IPS-NIHi7 (cell line): ENCODE measurements around the gene MMP7.

ENCODE experiments used
- DNase-seq: peaks from one replicate; pipeline ENCODE4 v3.0.0; 2012; ENCODE audit warnings: mixed read lengths; ENCODE audit errors: extremely low spot score

MMP7 gene, protein sequence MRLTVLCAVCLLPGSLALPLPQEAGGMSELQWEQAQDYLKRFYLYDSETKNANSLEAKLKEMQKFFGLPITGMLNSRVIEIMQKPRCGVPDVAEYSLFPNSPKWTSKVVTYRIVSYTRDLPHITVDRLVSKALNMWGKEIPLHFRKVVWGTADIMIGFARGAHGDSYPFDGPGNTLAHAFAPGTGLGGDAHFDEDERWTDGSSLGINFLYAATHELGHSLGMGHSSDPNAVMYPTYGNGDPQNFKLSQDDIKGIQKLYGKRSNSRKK

GRCh38 chr11:102530558-102530957 is at the start of gene MMP7:
Gene MMP7 (minus strand): TSS chr11:102530747. CDS start chr11:102530700, 47 bp downstream.
- DNase-seq: peak; percentile 19

DNA sequence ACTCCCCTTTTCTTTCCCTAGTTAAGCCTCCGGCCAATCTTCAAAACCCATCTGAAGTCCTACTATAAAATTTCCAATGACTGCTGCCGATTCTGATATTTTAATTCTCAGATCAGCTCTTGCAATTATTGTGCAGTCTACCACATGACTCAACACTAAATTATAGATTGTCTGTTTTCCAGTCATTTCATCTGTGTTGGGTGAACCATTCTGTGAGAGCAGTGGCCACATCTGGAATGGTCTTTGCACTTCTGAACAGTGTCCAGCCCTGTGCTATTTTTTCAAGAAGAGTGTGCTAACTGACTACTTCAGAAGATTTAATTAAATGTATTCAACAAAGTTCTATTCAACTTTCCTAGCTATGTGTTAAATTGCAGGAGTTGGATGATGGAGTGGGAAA is 47.2 kb upstream of the MMP7 start:
- DNase-seq: no peak

- DNase-seq: no peak
These were observed 46.6 kb upstream of the MMP7 start for GRCh38 chr11:102577182-102577581.

GRCh38 chr11:102576350-102576749 is 45.8 kb upstream of the MMP7 start:
- DNase-seq: no peak

DNA sequence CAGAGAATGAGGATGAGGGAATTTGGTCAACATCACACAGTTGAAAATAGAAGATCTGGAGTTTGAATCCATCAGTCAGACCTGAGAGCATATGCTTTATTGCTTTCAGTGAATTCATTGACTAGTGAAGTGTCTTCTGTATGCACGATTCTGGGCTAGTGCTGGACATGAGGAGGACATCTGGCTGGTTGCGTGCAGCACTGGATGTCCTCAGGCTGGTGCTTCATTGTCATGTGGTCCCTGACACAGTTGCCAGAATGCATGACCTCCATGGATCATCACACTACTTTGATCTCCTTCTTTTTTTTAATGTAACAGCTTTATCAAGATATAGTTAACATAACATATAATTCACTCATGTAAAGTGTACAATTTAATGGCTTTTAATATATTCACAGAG is 44.5 kb upstream of the MMP7 start:
- DNase-seq: no peak

GRCh38 chr11:102573851-102574250 is 43.3 kb upstream of the MMP7 start:
- DNase-seq: no peak

GRCh38 chr11:102572554-102573220 is 42.1 kb upstream of the MMP7 start:
- no peak for DNase-seq

- DNase-seq: no peak
These were observed 38.3 kb upstream of the MMP7 start for GRCh38 chr11:102568851-102569250.

GRCh38 chr11:102566112-102566511 is 35.6 kb upstream of the MMP7 start:
- no peak for DNase-seq

DNA sequence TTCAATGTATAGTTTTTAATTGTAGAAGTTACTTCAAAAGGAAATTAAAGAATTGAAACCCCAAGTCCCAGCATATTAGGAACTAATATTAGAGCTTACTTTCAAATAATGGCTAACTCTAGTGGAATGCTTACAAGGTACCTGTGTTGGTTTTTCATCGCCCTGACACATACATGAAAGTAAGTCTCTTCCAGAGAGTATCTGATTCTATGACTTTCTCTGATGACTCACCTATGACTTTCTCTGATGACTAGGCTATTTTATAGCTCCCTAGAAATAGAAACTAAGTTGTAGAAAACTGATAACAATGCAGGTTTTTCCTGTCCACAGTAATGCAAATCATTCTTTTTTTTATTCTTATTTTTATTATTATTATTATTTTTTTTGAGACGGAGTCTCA is 33.6 kb upstream of the MMP7 start:
- DNase-seq: no peak

DNA sequence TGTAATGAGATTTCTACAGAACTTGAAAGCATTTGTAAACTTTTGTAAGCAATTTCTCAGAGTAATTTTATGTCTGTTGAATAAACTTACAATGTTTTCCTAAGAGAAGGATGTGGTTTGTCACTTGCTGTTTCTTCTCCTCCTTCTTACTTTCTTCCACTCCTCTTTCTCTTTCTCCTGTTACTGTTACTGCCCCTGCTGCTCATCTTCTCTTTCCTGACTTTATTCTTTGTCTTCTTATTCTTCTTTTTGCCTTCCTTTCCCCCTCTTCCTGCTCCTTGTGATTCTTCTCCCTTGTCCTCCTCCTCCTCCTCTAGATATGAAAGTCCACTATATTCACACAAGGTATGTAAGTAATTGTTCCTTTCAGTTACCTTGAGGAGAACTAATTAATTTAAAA is 31.1 kb upstream of the MMP7 start:
- DNase-seq: no peak

DNA sequence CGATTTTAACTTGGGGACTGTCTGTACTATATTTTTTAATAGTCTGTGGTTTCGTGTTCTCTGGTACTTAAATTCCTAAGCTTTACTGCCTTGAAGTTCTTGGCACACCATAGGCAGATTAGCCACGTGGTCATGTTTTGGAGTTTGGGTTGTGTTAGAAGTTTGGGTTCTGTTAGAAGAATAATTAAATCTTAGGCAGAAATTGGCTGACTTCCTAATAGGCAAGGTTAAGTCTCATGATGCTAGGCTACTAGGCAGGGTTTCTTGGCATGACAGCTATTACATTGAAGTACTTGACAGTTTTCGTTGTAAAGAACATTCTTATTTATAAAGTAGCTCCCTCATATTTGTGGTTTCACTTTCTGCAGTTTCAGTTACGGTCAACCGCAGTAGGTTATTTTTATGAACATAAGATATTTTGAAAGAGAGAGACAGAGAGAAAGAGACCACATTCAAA is 30.0 kb upstream of the MMP7 start:
- no peak for DNase-seq

GRCh38 chr11:102559839-102560238 is 29.3 kb upstream of the MMP7 start:
- no peak for DNase-seq

DNA sequence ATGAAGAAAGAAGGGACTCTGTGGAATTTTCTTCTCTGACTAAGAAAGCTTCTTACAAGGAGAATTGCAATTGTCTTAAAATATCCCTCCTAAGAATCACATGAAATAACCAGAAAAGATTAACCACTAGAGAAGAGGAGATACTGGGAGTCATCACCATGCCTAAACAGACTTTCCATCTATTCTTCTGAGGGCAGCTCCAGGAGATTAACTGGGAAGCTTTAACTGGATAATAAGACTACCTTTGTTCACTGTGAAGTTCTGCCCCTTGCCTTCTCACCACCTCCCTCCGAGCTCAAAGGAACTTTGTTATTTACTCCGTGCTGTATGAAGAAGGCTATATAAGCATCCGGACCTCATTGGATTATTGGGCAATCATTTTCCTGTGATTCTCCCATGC is 24.5 kb upstream of the MMP7 start:
- DNase-seq: no peak

- DNase-seq: no peak
These were observed 23.3 kb upstream of the MMP7 start for GRCh38 chr11:102553835-102554282.

GRCh38 chr11:102552447-102553194 is 22.1 kb upstream of the MMP7 start:
- DNase-seq: no peak

DNA sequence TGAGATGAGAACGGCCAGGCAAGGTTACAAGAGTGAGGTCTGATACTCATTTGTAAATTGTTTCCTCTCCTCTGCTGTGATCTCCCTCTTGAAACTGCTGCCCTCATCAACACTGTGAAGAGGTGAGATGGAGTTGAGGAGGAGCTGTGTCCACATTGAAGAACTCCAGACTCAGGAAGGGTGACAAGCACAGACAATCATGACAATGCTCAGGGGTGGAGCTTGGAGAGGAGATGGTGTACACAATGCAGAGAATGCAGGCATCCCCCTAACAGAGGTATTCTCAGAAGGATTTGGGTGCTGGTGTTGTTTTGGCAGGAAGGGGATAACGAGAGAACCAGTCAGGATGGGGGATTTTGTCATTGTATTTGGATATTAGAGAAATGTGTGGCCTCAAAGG is 21.5 kb upstream of the MMP7 start:
- DNase-seq: no peak

DNA sequence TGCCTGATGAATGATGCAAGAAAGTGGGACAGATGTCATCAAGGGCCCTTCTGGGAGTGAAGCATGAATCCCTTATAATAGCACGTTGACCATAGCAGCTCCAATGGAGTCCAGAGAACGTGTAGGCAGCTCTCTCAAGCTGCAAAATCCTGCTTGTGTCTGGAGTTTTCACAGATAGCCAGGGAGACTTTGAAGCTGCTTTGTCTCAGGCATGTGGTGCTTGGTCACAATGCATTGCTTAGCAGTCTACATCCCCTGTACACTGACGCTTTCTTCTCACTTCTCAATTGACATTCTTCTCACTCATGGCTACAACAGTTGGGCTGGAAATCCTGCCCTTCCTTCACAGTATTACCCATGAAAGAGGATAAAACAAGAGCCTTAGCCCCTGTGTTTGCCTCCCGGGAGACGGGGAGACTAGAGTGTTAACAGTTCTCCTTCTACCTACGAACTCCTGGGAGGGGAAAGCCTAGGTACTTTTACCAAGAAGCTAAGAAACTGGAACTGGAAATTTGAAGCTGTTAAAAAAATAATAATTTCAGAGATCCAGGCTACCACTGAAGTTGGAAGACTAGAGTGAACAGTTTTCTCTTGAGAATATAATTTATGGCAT is 20.7 kb upstream of the MMP7 start:
- DNase-seq: no peak

DNA sequence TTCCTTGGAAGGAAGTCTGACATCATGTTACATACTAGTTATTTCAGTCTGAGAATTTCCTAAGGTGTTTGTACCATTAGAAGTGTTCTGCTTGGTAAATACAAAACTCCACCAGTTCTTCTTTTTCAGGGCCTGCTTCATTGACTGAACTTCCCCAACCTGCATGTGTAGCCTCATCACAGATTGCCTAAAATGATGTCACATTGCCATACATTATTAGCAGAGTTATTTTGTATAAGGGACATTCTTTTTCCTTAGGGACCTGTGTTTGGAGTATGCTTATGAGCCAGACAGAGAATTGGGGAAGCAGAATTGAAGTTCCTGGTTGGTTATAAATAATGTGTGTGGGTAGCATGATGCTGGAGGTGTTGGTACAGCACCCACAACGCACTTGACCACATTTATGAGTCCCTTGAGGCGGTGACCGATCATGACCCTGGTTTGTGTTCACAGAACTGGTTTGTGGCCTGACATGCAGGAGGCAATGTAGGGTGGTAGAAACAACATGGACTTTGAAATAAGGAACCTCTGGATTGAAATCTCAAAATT is 16.4 kb upstream of the MMP7 start:
- DNase-seq: no peak

DNA sequence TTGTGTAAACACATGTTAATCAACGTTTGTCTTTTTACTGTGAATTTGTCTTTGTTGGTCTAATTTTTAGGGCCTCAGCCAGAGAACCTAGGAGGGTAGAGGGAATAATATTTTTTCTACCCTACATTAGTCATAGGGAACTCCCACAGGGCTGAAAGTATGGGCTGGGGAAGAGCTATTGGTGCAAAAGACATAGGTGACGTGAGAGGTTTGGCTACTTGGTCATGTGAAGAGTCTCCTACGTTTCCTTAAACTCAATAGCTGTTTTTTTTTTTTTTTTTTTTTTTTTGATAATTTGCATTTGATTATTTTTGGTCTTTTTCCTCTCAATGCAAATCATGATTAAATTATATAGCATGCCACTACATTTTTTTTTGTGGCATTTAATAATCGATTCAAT is 15.9 kb upstream of the MMP7 start:
- DNase-seq: no peak

- no peak for DNase-seq
These were observed 15.2 kb upstream of the MMP7 start for GRCh38 chr11:102545701-102546100.

DNA sequence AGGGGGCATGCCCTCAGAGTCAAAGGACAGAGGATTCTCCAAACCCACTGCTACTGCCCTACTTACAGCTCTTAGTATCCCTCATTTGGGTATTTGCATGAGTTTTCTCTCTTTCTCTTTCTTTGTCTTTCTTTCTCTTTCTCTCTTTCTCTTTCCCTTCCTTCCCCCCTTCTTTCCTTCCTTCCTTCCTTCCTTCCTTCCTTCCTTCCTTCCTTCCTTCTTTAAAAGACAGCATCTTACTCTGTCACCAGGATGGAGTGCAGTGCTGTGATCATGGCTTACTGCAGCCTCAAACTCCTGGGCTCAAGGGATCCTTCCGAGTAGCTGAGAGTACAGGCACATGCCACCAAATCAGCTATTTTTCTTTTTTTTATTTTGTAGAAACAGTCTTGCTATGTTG is 14.0 kb upstream of the MMP7 start:
- DNase-seq: no peak
